Keratinocyte (primary cell): ENCODE results near the gene AMELY. TPM values are rescaled to one million over a fixed set of nuclear protein-coding genes. Genes with fewer than 3 reads are reported as not detected.

Experiments used
- DNase-seq: peaks from one replicate; pipeline ENCODE4 v3.0.0-alpha.2; 2011; ENCODE audit warnings: low read depth, missing footprints, low spot score
- FAIRE-seq: peaks from 2 replicates; lab custom pipeline; 2011; peaks lifted over from hg19 to GRCh38; lab: Jason Lieb, UNC
- H2AFZ ChIP-seq: 2 replicates; pipeline ENCODE4 v1.6.0; 2012; ENCODE audit warnings: low read length, control low read depth, inconsistent platforms; ENCODE audit not compliant: control insufficient read depth
- H3K27ac ChIP-seq: 2 replicates; pipeline ENCODE4 v1.5.1; 2011; ENCODE audit warnings: low read length; ENCODE audit not compliant: control insufficient read depth, insufficient read depth
- H3K27me3 ChIP-seq: 3 replicates; pipeline ENCODE4 v1.6.0; 2011; ENCODE audit warnings: low read length; ENCODE audit not compliant: control insufficient read depth, insufficient read depth; ENCODE audit errors: extremely low read depth
- H3K36me3 ChIP-seq, 2 experiments: 2 replicates in 1 of 2; 3 replicates in 1 of 2; pipeline ENCODE4 v1.5.1; 2011; ENCODE audit warnings: low read length in 2 of 2, mild to moderate bottlenecking in 1 of 2; ENCODE audit not compliant: control insufficient read depth in 2 of 2, insufficient read depth in 2 of 2; ENCODE audit errors: extremely low read depth in 1 of 2
- H3K4me1 ChIP-seq: 3 replicates; pipeline ENCODE4 v1.5.1; 2011; ENCODE audit warnings: low read length; ENCODE audit not compliant: control insufficient read depth, insufficient read depth; ENCODE audit errors: extremely low read depth
- H3K4me2 ChIP-seq: 3 replicates; pipeline ENCODE4 v1.6.0; 2011; ENCODE audit warnings: low read depth, low read length; ENCODE audit not compliant: control insufficient read depth, insufficient read depth; ENCODE audit errors: extremely low read depth
- H3K4me3 ChIP-seq, 3 experiments: fragments of 200-600 bp in 1 of 3; sonication (generic) in 1 of 3; 2 replicates in 2 of 3; 3 replicates in 1 of 3; pipeline ENCODE4 v1.5.1; 2011 to 2016; ENCODE audit warnings: low read length in 3 of 3, mild to moderate bottlenecking in 3 of 3, control low read depth in 2 of 3, inconsistent platforms in 1 of 3, low read depth in 1 of 3, mixed read lengths in 1 of 3, mixed run types in 1 of 3, moderate library complexity in 1 of 3; ENCODE audit not compliant: control insufficient read depth in 2 of 3, insufficient read depth in 2 of 3; ENCODE audit errors: extremely low read depth in 1 of 3
- H3K79me2 ChIP-seq: 2 replicates; pipeline ENCODE4 v1.6.0; 2012; ENCODE audit warnings: low read length; ENCODE audit not compliant: control insufficient read depth, insufficient read depth
- H3K9ac ChIP-seq: 3 replicates; pipeline ENCODE4 v1.6.0; 2011; ENCODE audit warnings: low read length; ENCODE audit not compliant: control insufficient read depth, insufficient read depth; ENCODE audit errors: extremely low read depth
- H3K9me1 ChIP-seq: 3 replicates; pipeline ENCODE4 v1.6.0; 2011; ENCODE audit warnings: low read length; ENCODE audit not compliant: control insufficient read depth, insufficient read depth; ENCODE audit errors: extremely low read depth
- H3K9me3 ChIP-seq: 2 replicates; pipeline ENCODE4 v1.5.1; 2012; ENCODE audit warnings: low read depth, low read length; ENCODE audit not compliant: control insufficient read depth
- H4K20me1 ChIP-seq: 3 replicates; pipeline ENCODE4 v1.6.0; 2011; ENCODE audit warnings: low read length; ENCODE audit not compliant: control insufficient read depth, insufficient read depth; ENCODE audit errors: extremely low read depth
- CTCF ChIP-seq, 3 experiments: IDR thresholded peaks in 1 of 3; conservative IDR thresholded peaks in 1 of 3; optimal IDR thresholded peaks in 1 of 3; 2 replicates in 2 of 3; 3 replicates in 1 of 3; pipeline versions ENCODE3 to v1.5.1; 2011; ENCODE audit warnings: low read length in 3 of 3, mild to moderate bottlenecking in 3 of 3, moderate library complexity in 2 of 3, control low read depth in 1 of 3, inconsistent platforms in 1 of 3; ENCODE audit not compliant: insufficient read depth in 2 of 3; ENCODE audit errors: extremely low read depth in 1 of 3
- EZH2 ChIP-seq: IDR thresholded peaks from one replicate; pipeline ENCODE4 v1.6.1; 2012; ENCODE audit warnings: inconsistent platforms, mild to moderate bottlenecking, low read length, moderate library complexity
- dilution Hi-C: fragments of 300-500 bp; cut with MboI; formaldehyde crosslinking; loops from one replicate; pipeline ENCODE4 v1.7.0; 2020; ENCODE audit warnings: low sequenced_read_pairs; ENCODE audit not compliant: extremely low pct_ligation_motif_present
- polyA minus RNA-seq, 3 experiments: library from RNA; depleted of rRNA, polyadenylated mRNA; stranded (reverse); fragments of >200 nt; gene quantifications; 1 replicate in 1 of 3; 2 replicates in 1 of 3; 3 replicates in 1 of 3; pipeline ENCODE4 v1.2.3, GENCODE V29; 2011
- polyA plus RNA-seq, 5 experiments: library from polyadenylated mRNA; depleted of rRNA in 3 of 5; stranded (reverse) in 3 of 5; stranded (forward) in 1 of 5; unstranded in 1 of 5; fragments of >200 nt; gene quantifications; 1 replicate in 1 of 5; 2 replicates in 3 of 5; 3 replicates in 1 of 5; pipeline versions ENCODE4 v1.2.1 to v1.2.3, GENCODE V29; 2011 to 2012; ENCODE audit warnings: missing spikeins in 2 of 5, low read depth in 1 of 5, low replicate concordance in 1 of 5

Gene AMELY
- polyA plus RNA-seq, result not detected in 3 replicates
- polyA plus RNA-seq (2011; ENCODE audit: low read depth), result not detected
- not detected in 2 replicates for polyA plus RNA-seq (2011; cell fraction: cytosol; rRNA removed)
- not detected in 2 replicates for polyA plus RNA-seq (2011; cell fraction: nucleus; rRNA removed)
- not detected in 2 replicates for polyA plus RNA-seq (2012; ENCODE audit: low replicate concordance)
- not detected in 3 replicates for polyA minus RNA-seq
- polyA minus RNA-seq (2011; cell fraction: cytosol; rRNA and poly(A)+ RNA removed), result not detected
- polyA minus RNA-seq (2011; cell fraction: nucleus; rRNA and poly(A)+ RNA removed), result not detected in 2 replicates

- no peak for DNase-seq
- dilution Hi-C loops, result no loop called here
- Histone ChIP-seq H3K9me3 (no peaks in the 10 kb centered on the region), H3K9ac (no peak within 1 kb of the TSS), H2AFZ (no peak within 1 kb of the TSS), H3K79me2 (no peaks in the 10 kb centered on the region), H3K36me3 (no peaks in the 10 kb centered on the region), H3K27ac (no peak within 1 kb of the TSS), H3K4me2 (no peak within 1 kb of the TSS), H3K9me1 (no peaks in the 10 kb centered on the region), H3K4me1 (no peaks in the 10 kb centered on the region), H3K4me3 (no peak within 1 kb of the TSS), H4K20me1 (no peaks in the 10 kb centered on the region), H3K27me3 (no peaks in the 10 kb centered on the region)
- no peak for TF ChIP-seq EZH2
- no peak for TF ChIP-seq CTCF (optimal IDR thresholded peaks at IDR 0.05 in 1 of 3, IDR thresholded peaks at IDR 0.05 in 1 of 3, conservative IDR thresholded peaks at IDR 0.05 in 1 of 3; ENCODE audit: extremely low read depth in 1 of 3, insufficient read depth in 2 of 3, low read length in 3 of 3)
- FAIRE-seq, result no peak
Measured at GRCh38 chrY:6911253-6911881, at the start of gene AMELY. Gene AMELY (minus strand): TSS chrY:6911752. CDS start chrY:6872608, 39,144 bp downstream.

GRCh38 chrY:6949947-6950346 is 38.4 kb upstream of the AMELY start:
- Histone ChIP-seq H3K27me3 (no peaks in the 10 kb centered on the region), H2AFZ (no peak overlapping the region), H3K79me2 (no peaks in the 10 kb centered on the region), H3K27ac (no peak overlapping the region), H3K9ac (no peak overlapping the region), H3K4me1 (no peaks in the 10 kb centered on the region), H3K4me3 (no peak overlapping the region), H3K9me3 (no peaks in the 10 kb centered on the region), H3K4me2 (no peak overlapping the region), H4K20me1 (no peaks in the 10 kb centered on the region), H3K9me1 (no peaks in the 10 kb centered on the region), H3K36me3 (no peaks in the 10 kb centered on the region)
- dilution Hi-C loops, result no loop called here
- TF ChIP-seq EZH2 (no peak), CTCF (optimal IDR thresholded peaks at IDR 0.05 in 1 of 3, IDR thresholded peaks at IDR 0.05 in 1 of 3, conservative IDR thresholded peaks at IDR 0.05 in 1 of 3; ENCODE audit: extremely low read depth in 1 of 3, insufficient read depth in 2 of 3, low read length in 3 of 3) (no peak)
- FAIRE-seq, result no peak
- DNase-seq, result no peak
